ENCODE results near the gene CDC42EP4.

DNA sequence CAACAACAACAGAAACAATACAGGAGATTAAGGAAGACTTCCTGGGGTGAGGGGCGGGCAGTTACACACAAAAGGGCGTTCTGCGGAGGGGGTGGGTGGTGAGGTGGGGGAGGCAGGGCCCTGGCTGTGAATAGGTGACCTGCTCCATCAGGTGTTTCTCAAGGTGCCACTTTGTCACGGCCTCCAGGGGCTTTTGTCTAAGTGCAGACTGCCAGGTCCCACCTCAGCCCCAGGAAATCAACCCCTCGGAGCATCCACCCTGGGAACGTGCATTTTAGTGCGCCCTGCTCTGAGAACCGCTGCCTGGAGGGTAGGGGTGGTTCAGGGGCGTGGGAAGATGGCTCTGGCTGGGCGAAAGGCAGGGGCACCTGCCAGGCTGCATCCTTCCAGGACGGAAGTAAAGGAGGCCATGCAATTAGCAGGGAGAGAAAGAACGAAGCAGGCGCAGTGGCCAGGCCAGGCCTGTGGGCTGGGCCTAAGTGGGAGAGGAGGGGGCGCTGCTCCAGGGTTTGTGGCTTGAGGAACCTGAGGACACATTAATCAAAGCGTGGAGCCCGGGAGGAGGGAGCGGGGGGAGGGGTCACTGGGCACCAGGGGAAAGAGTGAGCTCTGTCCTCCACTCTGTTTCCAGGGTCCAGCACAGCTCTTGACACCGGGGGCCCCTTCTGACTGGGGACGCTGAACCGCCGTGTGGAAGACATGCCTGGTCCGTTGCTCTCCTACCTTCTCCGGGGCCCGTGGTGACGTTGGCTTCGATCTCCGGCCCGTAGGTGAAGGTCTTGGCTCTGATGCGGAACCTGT is 49.4 kb upstream of the CDC42EP4 start:
- TF ChIP-seq, protein P1, sequence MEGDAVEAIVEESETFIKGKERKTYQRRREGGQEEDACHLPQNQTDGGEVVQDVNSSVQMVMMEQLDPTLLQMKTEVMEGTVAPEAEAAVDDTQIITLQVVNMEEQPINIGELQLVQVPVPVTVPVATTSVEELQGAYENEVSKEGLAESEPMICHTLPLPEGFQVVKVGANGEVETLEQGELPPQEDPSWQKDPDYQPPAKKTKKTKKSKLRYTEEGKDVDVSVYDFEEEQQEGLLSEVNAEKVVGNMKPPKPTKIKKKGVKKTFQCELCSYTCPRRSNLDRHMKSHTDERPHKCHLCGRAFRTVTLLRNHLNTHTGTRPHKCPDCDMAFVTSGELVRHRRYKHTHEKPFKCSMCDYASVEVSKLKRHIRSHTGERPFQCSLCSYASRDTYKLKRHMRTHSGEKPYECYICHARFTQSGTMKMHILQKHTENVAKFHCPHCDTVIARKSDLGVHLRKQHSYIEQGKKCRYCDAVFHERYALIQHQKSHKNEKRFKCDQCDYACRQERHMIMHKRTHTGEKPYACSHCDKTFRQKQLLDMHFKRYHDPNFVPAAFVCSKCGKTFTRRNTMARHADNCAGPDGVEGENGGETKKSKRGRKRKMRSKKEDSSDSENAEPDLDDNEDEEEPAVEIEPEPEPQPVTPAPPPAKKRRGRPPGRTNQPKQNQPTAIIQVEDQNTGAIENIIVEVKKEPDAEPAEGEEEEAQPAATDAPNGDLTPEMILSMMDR (conservative IDR thresholded peaks at IDR 0.05 in 1 of 2, IDR thresholded peaks at IDR 0.05 in 1 of 2; ENCODE audit: low read depth in 1 of 2, low read length in 2 of 2), result no peak
- TF ChIP-seq EZH2 (IDR thresholded peaks at IDR 0.05; ENCODE audit: low read length, missing control alignments), result no peak

Data from fibroblast of lung (primary cell).